GM12872 (cell line): Measurements from ENCODE around the gene KDM6A.

Source experiments
- CTCF ChIP-seq: IDR thresholded peaks from 3 replicates; pipeline ENCODE4 v1.5.1; 2011; ENCODE audit warnings: low read depth, mild to moderate bottlenecking, low read length, moderate library complexity; ENCODE audit not compliant: insufficient read depth

The KDM6A gene

GRCh38 chrX:44962944-44963343 is 90.0 kb downstream of the KDM6A start:
- no peak for TF ChIP-seq CTCF

GRCh38 chrX:44967221-44967620 is 94.2 kb downstream of the KDM6A start:
- TF ChIP-seq CTCF: no peak

- TF ChIP-seq CTCF: no peak
Measured at GRCh38 chrX:44970709-44971108, 97.7 kb downstream of the KDM6A start.

GRCh38 chrX:44971674-44972073 is 98.7 kb downstream of the KDM6A start:
- no peak for TF ChIP-seq CTCF

- TF ChIP-seq CTCF: no peak
Measured at GRCh38 chrX:44972132-44972531, 99.1 kb downstream of the KDM6A start.

GRCh38 chrX:44973420-44973932 is 100.5 kb downstream of the KDM6A start:
- TF ChIP-seq CTCF: no peak

- no peak for TF ChIP-seq CTCF
Measured at GRCh38 chrX:44974451-44974850, 101.5 kb downstream of the KDM6A start.

GRCh38 chrX:44975666-44976263 is 102.8 kb downstream of the KDM6A start:
- no peak for TF ChIP-seq CTCF
